ENCODE measurements around the gene CCM2L. TPM values are rescaled to one million over a fixed set of nuclear protein-coding genes. Genes with fewer than 3 reads are reported as not detected.

Gene CCM2L
- total RNA-seq, 1 experiment from 2014 or later = not detected

Other genes with a start within 250 kb of the CCM2L start
- gene MYLK2, start 191.1 kb upstream of the CCM2L start, total RNA-seq (2014; rRNA removed; shearing (Covaris generic)) = 0.82 and 1.0 TPM in 2 replicates
- 0.25 and 1.5 TPM in 2 replicates for gene FOXS1, start 164.8 kb upstream of the CCM2L start, total RNA-seq (2014; rRNA removed; shearing (Covaris generic))
- gene DUSP15, start 139.9 kb upstream of the CCM2L start, total RNA-seq (2014; rRNA removed; shearing (Covaris generic)) = 1.5 and 3.4 TPM in 2 replicates
- not detected in 2 replicates for gene TTLL9, start 139.8 kb upstream of the CCM2L start, total RNA-seq (2014; rRNA removed; shearing (Covaris generic))
- 6.6 and 13.4 TPM in 2 replicates for gene PDRG1, start 58.4 kb upstream of the CCM2L start, total RNA-seq (2014; rRNA removed; shearing (Covaris generic))
- gene XKR7, start 42.3 kb upstream of the CCM2L start, total RNA-seq (2014; rRNA removed; shearing (Covaris generic)) = not detected in 2 replicates
- gene HCK, start 41.8 kb downstream of the CCM2L start, total RNA-seq (2014; rRNA removed; shearing (Covaris generic)) = not detected in 2 replicates
- 18.4 and 26.9 TPM in 2 replicates for gene TM9SF4, start 99.3 kb downstream of the CCM2L start, total RNA-seq (2014; rRNA removed; shearing (Covaris generic))
- 2.6 and 3.3 TPM in 2 replicates for gene PLAGL2, start 197.3 kb downstream of the CCM2L start, total RNA-seq (2014; rRNA removed; shearing (Covaris generic))
- gene POFUT1, start 197.4 kb downstream of the CCM2L start, total RNA-seq (2014; rRNA removed; shearing (Covaris generic)) = 42.4 and 52.4 TPM in 2 replicates

Measured in SJSA1 (cell line).